Glomerular visceral epithelial cell (primary cell): ENCODE results near the gene RPRD1B.
A peak's percentile ranks its signal among the peaks of the same experiment; 100 is the strongest.

Experiments
- DNase-seq: peaks from one replicate; pipeline ENCODE4 v3.0.0-alpha.2; 2016; ENCODE audit errors: extremely low spot score

Gene RPRD1B

GRCh38 chr20:38120625-38120988 lies 87.1 kb downstream of the RPRD1B start:
- no peak for DNase-seq

DNA sequence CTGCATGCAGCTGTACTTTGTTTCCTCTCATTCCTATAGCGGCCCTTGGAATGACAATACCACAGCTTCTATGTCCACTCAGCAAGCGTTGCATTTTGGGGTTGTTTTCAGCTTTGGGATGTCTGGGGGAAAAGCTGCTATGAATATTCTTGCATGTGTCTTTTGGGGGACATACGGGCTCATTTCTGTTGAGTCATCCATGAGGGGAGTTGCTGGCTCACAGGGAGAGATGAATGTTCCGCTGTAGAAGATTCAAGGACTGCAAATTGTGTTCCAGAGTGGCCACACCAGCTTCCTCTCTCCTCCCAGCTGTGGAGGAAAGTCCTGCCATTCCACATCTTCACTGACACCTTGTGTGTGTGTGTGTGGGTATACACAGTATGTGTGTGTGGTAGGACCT lies 88.2 kb downstream of the RPRD1B start:
- DNase-seq = no peak

- DNase-seq = no peak
These were observed 89.6 kb downstream of the RPRD1B start for GRCh38 chr20:38123021-38123587.

DNA sequence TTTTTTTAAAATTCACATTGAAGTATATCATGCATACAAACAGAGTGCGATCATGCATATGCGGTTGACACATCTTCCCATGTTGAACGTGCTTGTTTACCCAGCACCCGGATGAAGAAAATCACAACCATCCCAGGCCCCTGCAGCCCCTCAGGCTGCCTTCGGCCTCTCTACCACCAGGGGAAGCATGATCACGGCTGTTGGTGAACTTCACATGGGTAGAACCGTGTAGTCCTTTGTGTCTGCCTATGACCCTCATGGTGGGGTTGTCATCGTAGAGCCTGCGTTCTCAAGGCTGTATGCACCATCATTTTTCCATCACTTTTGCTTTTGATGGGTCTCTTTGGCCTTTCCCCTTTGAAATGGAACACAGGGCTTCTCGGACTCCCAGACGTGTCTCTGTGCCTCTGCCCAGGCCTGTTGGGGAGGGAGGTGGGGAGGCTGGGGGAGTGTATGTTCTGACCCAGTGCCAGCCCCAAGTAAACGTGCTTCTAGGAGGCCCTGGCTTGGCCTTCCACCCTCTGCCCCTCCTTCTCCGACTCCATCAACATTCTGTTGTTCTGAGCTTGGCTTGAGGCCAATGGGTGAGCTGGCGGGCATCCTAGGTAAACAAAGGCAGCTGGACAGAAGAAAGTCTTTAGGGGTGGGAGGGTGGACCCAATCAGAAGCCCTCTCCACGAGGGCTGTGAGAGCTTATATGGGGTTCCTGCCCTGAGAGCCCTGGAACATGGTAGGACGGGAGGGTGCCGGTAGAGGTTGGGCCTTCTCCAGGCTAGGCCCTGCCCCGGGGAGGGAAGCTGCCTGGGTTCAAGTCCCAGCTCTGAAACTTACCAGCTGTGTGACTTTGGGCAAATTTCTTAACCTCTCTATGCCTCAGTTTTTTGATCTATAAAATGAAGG lies 91.9 kb downstream of the RPRD1B start:
- peak; percentile 54 for DNase-seq

DNA sequence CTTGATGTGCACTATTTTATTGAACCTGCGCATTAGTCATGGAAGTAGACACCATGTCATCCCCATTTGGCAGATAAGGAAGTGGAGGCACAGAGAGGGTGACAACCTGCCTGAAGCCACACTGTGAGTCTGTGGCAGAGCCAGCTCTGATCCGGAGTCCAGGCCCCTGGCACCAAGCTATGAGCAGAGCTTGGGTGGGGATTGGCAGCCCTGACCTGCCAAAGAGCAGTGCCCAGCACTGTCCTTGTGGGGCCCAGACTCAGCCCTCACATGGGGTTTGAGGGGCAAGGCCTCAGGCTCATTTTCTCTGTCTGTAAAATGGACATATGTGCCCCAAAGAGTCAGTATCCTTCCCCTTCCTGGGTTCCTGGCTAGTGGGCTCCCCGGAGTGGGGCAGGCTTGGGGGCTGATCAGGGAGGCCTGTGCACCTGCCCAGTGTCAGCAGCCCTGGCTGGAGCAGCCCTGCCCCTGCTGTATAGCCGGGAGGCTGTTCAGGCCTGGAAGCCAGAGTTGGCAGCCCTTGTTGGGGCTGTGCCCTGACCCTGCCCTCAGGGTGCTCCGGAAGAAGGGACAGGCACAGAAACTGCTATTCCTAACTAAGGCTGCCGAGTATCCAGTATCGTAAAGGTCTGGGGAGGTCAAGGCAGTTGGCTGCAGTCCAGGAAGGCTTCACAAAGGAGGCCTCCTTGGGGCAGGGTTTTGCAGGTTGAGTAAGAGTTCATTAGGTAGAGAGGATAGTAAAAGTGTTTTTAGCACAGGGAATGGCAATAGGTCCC lies 92.8 kb downstream of the RPRD1B start:
- DNase-seq = peak; percentile 44

- DNase-seq = peak; percentile 85
These were observed 93.5 kb downstream of the RPRD1B start for GRCh38 chr20:38126932-38127621.

DNA sequence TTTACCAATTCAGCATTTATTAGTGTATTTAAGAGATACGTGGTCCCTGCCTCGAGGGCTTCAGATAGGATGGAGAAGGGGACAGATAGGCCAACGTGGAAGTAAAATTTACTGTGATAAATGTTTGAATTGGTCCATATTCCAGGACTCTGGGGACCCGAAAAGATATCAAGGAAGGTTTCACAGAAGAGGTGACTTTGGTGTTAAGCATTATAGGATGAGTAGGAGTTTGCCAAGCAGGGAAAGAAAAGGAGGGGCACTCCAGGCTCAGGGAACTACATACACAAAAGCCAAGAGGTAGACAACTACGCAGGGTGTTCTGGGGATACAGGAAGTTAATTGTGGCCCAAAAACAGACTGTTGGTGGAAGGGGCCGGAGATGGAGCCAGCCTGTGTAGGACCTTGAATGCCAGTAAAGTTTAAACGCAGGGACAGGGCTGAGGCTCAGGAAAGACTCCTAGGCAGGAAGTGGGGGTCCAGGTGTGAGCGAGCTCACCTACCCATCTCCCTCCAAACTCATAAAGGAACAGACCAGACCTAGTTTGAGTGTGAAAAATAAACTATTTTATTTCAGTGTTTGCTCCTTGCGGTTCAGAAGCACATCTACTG lies 94.5 kb downstream of the RPRD1B start:
- no peak for DNase-seq

DNA sequence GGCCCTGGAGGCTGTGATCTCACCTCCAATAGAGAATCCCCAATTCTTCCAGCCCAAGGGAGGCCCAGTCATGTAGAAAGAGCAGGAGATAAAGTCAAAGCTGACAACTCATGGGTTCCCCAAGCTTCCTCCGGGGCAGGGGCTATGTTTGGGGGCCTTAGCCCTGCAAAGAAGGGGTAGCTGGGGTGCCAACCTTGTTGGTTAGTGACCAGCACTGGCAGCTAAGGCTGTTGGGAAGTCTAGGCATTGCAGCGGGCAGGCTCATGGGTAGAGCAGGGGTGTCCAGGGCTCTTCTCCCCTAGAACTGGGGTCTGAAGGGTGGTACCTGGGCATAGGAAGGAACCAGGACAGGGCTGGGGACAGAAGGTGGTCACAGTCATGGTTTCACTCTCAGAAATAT lies 95.1 kb downstream of the RPRD1B start:
- no peak for DNase-seq

- DNase-seq = no peak
These were observed 95.8 kb downstream of the RPRD1B start for GRCh38 chr20:38129248-38129865.

DNA sequence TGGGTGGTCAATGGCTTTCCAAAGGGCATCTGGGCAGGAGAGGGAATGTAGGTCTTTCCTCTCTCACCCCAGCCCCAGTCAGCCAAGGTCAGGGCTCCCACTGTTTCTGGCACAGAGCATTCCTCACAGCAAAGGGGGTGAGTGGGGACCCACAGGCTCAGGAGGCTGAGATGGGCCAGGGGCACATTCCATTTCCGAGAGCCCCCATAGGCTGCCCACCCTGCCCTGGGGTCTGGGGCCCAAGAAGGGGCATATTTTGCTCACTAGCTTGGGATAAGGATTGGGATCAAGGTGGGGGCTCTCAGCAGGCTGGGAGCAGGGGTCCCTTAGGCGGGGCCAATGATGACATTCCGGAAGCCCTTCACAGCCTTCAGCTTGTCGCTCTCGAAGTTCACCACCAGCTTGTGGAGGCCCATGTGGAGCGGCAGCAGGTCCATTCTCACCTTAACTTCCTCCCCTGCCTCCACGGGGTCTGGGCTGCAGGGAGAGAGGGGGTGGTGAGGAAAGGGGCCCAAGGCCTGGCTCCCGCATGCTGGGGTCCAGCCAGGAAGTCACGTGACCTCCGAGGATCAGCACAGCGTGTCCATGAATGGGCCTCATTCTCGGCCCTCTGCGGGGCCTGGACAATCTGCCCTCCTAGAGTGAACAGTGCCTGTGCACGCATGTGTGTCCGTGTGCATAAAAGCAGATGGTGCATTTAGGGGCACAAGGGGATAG lies 96.5 kb downstream of the RPRD1B start:
- no peak for DNase-seq

DNA sequence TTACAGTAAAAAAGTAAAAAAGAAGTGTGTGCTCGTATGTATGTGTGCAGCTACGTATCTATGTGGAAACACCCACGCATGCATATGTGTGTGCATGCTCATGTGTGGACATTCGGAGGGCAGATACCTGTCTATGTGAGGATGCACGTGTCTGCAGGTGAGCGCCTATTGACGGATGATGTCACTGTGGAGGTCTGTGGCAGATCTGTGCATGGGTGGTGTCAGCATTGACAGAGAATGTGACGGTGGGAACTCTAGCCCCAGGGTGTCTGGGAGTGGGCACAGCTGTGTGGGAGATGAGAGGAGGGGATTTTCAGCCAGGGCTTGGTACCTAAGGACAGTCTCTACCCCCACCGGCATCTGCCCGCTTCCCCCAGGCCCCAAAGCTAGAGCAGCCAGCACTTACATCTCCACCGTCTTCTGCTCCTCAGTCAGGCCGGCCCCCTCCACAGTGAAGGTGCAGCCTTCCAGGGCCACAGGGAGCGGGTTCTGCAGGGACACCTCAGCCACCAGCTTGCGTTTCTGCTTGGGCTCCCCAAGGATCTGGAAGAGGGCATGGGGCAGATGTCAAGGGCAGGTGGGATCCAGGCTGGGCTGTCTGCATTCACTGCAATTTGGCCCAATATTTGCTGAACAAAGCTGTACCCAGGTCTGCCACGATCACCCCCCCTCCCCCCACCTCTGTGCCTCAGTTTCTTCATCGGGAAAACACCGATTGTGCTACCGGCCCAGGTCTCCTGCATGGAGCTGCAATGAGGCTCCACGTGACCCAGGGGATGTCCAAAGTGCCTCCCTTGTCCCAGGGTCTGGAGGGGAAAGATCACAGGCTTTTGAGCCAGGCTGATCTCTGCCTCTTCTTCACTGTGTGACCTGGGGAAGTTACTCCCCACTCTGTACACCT lies 97.4 kb downstream of the RPRD1B start:
- no peak for DNase-seq

DNA sequence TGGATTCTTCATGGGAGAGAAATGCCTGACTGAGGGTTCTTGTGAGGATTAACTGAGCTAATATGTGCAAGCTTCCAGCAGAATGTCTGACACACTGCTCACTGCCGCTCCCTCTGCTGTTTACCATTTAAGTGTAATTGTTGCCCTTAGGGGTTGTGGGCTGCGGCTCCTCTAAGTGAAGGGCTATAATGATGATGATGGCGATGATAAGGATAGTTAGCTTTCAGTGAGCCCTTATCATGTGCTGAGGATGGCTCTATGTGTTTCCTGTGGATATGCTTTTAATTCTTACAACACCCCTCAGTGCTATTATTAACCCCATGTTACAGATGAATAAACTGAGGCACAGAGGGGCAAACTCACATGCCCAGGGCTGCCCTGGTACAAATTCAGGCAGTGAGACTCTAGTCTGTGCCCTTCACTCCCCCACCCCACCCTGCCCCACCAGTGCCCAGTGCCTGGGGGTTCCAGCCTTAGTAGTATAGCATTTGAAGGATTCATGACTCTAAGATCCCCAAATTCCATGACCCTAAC lies 98.1 kb downstream of the RPRD1B start:
- DNase-seq = no peak

GRCh38 chr20:38132156-38132909 lies 98.8 kb downstream of the RPRD1B start:
- no peak for DNase-seq

- no peak for DNase-seq
These were observed 99.5 kb downstream of the RPRD1B start for GRCh38 chr20:38132910-38133501.

DNA sequence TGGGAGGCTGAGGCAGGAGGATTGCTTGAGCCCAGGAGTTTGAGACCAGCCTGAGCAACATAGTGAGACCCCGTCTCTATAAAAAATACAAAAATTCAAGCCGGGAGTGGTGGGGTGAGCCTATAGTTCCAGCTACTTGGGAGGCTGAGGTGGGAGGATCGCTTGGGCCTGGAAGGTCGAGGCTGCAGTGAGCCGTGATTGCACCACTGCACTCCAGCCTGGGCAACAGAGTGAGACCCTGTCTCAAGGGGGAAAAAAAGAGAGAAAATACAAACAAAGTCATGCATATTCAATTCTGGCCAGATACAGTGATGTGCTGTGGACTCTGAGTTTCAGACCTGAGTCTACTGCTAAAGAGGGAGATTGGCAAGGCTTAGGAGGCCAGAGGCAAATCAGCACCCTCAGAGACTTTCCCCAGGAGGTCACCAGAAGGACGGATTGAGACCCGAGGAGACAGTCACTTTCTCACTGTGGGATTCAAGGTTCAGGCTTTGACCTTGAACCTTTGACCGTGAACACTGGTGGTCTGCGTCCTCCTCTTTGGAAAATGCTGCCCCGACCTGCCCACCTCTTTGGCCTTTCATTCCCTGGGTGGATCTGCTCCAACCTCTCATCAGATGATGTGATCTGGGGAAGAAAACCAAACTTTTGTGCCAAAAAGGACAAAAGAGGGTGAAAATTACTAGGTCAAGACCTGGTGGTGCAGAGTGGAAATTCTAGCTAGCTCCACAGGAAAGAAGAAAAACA lies 100.3 kb downstream of the RPRD1B start:
- no peak for DNase-seq

GRCh38 chr20:38134427-38135270 lies 101.1 kb downstream of the RPRD1B start:
- DNase-seq = peak; percentile 72
